Panc1 (cell line): Measurements from ENCODE around the gene CDC42EP5. TPM values are rescaled to one million over a fixed set of nuclear protein-coding genes. Genes with fewer than 3 reads are reported as not detected.

Source experiments
- ATAC-seq: fragments of 200-7000 bp; cut with Tn5 transposase; 2 replicates; pipeline ENCODE4 v1.9.1; 2020; ENCODE audit warnings: mild to moderate bottlenecking, moderate library complexity
- BruUV-seq: library from RNA; stranded (reverse); fragments of 400-500 nt; replicated peaks from 2 replicates; lab custom pipeline; 2021; lab: Mats Ljungman, UMichigan
- CTCF ChIA-PET: fragments of 300-600 bp; sonication (Branson Sonifier 250); formaldehyde crosslinking; loops from one replicate; lab custom pipeline; 2022; ENCODE audit warnings: antibody characterized with exemption; lab: Charles Lee
- POLR2A ChIA-PET: fragments of 300-600 bp; sonication (Branson Sonifier 250); formaldehyde crosslinking; loops from one replicate; lab custom pipeline; 2022; ENCODE audit warnings: antibody characterized with exemption; lab: Charles Lee
- DNase-seq: peaks from one replicate; pipeline ENCODE4 v3.0.0-alpha.2; 2010; ENCODE audit warnings: low read depth, low spot score
- H3K27ac ChIP-seq: 2 replicates; pipeline ENCODE4 v1.5.1; 2011; ENCODE audit warnings: mild to moderate bottlenecking, low read length, inconsistent platforms
- H3K27me3 ChIP-seq: fragments of 200-500 bp; sonication (Bioruptor generic); 2 replicates; pipeline ENCODE4 v1.6.0; 2014; ENCODE audit warnings: low read length, inconsistent platforms; ENCODE audit not compliant: control insufficient read depth, insufficient read depth
- H3K36me3 ChIP-seq: fragments of 200-500 bp; sonication (Bioruptor generic); 2 replicates; pipeline ENCODE4 v1.5.1; 2014; ENCODE audit warnings: inconsistent platforms, mild to moderate bottlenecking, low read length, moderate library complexity; ENCODE audit not compliant: control insufficient read depth, insufficient read depth
- H3K4me1 ChIP-seq: 2 replicates; pipeline ENCODE4 v1.5.1; 2011; ENCODE audit warnings: inconsistent platforms, mild to moderate bottlenecking, low read length, moderate library complexity; ENCODE audit not compliant: control insufficient read depth, insufficient read depth
- H3K4me3 ChIP-seq, 2 experiments: 2 replicates each; pipeline ENCODE4 v1.5.1; 2011 to 2012; ENCODE audit warnings: low read depth in 2 of 2, low read length in 2 of 2, mild to moderate bottlenecking in 2 of 2, inconsistent platforms in 1 of 2, moderate library complexity in 1 of 2
- H3K9me3 ChIP-seq: fragments of 200-500 bp; sonication (Bioruptor generic); 2 replicates; pipeline ENCODE4 v1.5.1; 2014; ENCODE audit warnings: low read depth, mild to moderate bottlenecking, inconsistent platforms, low read length, moderate library complexity; ENCODE audit not compliant: control insufficient read depth, insufficient read depth
- CTCF ChIP-seq: fragments of 450-650 bp; IDR thresholded peaks from 2 replicates; pipeline ENCODE4 v1.5.1; 2017; ENCODE audit warnings: mild to moderate bottlenecking
- SIN3A ChIP-seq: IDR thresholded peaks from 2 replicates; pipeline ENCODE4 v1.6.1; 2012; ENCODE audit warnings: low read depth, mild to moderate bottlenecking, low read length, moderate library complexity, borderline replicate concordance; ENCODE audit not compliant: insufficient read depth
- TCF7L2 ChIP-seq: IDR thresholded peaks from 2 replicates; pipeline ENCODE4 v1.6.1; 2011; ENCODE audit warnings: mild to moderate bottlenecking, low read depth, low read length, inconsistent platforms
- in situ Hi-C: cut with HindIII; loops from 2 replicates; pipeline ENCODE4 v1.10.0; 2016; ENCODE audit warnings: low sequenced_read_pairs, low pct_unique_long_range_greater_than_20kb
- intact Hi-C: fragments of 100-400 bp; cut with micrococcal nuclease; formaldehyde crosslinking; loops from one replicate; pipeline ENCODE4 v1.10.0; 2022; ENCODE audit not compliant: unreplicated experiment
- total RNA-seq: library from RNA; stranded (reverse); gene quantifications from one replicate; pipeline ENCODE4 v1.2.1, GENCODE V29; 2021; ENCODE audit not compliant: unreplicated experiment
- TF ChIP-seq, protein P1 (sequence below), 2 experiments: IDR thresholded peaks; 2 replicates each; pipeline ENCODE4 v1.6.1; 2011 to 2012; ENCODE audit warnings: low read depth in 2 of 2, control low read depth in 1 of 2, low read length in 1 of 2, mild to moderate bottlenecking in 1 of 2, moderate library complexity in 1 of 2; ENCODE audit not compliant: insufficient read depth in 1 of 2

CDC42EP5 gene
- total RNA-seq, 1 experiment from 2014 or later = 7.1 TPM

DNA sequence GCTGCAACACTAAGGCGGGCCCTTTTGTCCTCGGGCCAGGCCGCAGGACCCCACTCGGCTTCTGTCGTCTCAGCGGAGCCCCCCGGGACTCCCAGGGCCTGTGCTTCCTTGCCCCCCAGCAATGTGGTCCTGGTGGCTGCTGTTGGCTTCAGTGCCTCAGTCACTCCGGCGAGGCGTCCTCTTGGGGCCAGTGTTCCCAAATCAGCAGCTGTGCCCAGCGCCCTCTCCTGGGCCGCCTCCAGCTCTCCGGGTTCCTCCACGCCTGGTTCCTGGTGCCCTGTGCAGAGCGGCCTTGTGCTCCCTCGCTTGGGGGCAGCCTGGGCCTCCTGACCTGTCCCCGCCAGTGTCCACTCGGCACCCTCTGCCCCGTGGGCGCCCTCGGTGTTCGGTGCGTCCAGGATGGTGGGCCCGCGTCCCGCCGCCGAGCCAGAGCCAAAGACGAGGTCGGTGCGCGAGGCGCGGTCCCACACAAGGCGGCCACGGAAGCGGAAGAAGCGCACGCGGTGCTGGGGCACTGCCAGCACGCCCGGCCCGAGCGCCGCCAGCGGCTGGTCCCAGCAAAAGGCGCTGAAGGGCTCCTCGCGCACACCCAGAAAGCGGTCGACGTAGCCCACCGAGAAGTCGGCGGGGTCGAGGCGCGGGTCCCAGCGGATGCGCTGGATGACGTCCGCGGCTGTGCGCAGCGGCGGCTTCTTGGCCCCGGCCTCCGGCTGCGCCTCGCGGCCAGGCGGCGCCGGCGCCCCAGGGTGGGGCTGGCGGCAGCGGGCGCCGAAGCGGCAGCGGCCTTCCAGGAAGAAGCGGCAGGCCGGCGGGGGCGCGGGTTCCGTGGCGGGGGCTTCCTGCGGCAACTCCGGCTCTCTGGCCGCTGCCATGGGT is 10.2 kb downstream of the CDC42EP5 start:
- ChIA-PET POLR2A (interaction anchor here (1.0 to 1.2 kb wide), 2 partner anchors 12 to 14 kb away, joined by 11 to 20 read pairs; partner anchors contain the start of gene LENG8), CTCF (no interaction called here)
- no TSS peak for BruUV-seq
- Histone ChIP-seq H3K4me1 (peaks cover 26% of the 10 kb centered on the region), H3K27ac (peak overlapping the region; percentile 87), H3K9me3 (no peaks in the 10 kb centered on the region), H3K27me3 (no peaks in the 10 kb centered on the region), H3K36me3 (peaks cover 6% of the 10 kb centered on the region; the same call in 1 of the 2 replicates), H3K4me3 (peak overlapping the region; percentile 56 to 70)
- TF ChIP-seq TCF7L2 (no peak), SIN3A (peak; percentile 35; the same call in 1 of the 2 replicates)
- TF ChIP-seq, protein P1, sequence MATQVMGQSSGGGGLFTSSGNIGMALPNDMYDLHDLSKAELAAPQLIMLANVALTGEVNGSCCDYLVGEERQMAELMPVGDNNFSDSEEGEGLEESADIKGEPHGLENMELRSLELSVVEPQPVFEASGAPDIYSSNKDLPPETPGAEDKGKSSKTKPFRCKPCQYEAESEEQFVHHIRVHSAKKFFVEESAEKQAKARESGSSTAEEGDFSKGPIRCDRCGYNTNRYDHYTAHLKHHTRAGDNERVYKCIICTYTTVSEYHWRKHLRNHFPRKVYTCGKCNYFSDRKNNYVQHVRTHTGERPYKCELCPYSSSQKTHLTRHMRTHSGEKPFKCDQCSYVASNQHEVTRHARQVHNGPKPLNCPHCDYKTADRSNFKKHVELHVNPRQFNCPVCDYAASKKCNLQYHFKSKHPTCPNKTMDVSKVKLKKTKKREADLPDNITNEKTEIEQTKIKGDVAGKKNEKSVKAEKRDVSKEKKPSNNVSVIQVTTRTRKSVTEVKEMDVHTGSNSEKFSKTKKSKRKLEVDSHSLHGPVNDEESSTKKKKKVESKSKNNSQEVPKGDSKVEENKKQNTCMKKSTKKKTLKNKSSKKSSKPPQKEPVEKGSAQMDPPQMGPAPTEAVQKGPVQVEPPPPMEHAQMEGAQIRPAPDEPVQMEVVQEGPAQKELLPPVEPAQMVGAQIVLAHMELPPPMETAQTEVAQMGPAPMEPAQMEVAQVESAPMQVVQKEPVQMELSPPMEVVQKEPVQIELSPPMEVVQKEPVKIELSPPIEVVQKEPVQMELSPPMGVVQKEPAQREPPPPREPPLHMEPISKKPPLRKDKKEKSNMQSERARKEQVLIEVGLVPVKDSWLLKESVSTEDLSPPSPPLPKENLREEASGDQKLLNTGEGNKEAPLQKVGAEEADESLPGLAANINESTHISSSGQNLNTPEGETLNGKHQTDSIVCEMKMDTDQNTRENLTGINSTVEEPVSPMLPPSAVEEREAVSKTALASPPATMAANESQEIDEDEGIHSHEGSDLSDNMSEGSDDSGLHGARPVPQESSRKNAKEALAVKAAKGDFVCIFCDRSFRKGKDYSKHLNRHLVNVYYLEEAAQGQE (IDR thresholded peaks at IDR 0.05; ENCODE audit: insufficient read depth in 1 of 2, low read depth in 2 of 2, low read length in 1 of 2) = peak in 1 of 2 experiments; percentile 65; a peak in 1 of 4 replicates
- intact Hi-C loops = no loop called here
- in situ Hi-C loops = no loop called here
- DNase-seq (no peak), ATAC-seq (peak; percentile 64)

DNA sequence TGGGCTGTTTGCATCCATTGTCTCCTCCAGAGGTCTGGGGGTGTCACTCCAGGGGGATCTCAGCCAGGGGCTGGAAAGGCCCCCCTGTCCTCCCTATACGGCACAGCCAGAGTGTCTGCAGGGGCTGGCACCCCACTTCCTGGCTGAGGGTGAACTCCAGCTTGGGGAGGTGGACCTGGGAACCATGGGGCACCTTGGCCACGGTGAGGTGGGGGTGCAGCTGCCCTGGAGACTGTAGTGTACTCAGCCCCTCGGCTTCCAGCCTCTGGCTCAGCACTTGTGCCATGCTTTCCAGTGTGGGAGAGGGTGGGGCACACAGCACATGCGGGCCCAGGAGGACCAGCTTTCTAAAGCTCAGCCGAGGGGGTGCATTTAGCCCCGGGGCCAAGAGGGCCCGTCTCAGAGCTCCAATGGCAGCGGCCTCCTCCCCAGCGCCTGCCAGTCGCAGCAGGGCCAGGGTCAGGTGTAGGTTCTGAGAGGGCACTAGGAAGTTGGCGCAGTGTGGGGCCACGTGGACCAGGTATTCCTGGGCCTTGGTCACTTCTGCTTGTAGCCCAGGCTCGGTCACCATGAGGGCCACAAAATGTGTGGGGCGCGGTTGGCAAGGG is 10.9 kb downstream of the CDC42EP5 start:
- CTCF ChIA-PET = no interaction called here
- in situ Hi-C loops = no loop called here
- TF ChIP-seq CTCF (no peak), SIN3A (0 out of 2 replicates have a peak, but pooled peaks have one; percentile 17)
- Histone ChIP-seq H3K4me3 (peak overlapping the region; percentile 56 to 70), H3K36me3 (peaks cover 6% of the 10 kb centered on the region; the same call in 1 of the 2 replicates), H3K27me3 (no peaks in the 10 kb centered on the region), H3K9me3 (no peaks in the 10 kb centered on the region), H3K4me1 (peaks cover 26% of the 10 kb centered on the region), H3K27ac (peak overlapping the region; percentile 86)
- POLR2A ChIA-PET = interaction anchor here (0.6 to 1.2 kb wide), 2 partner anchors 9 to 12 kb away, joined by 6 to 11 read pairs; no protein-coding TSS in a partner anchor
- BruUV-seq = no TSS peak
- intact Hi-C loops = no loop called here
- DNase-seq (no peak), ATAC-seq (peak; percentile 11)
